RWPE1 (cell line): ENCODE results near the gene CDCA7L.

Source experiments
- CTCF ChIA-PET: fragments of 350-600 bp; sonication (Branson Sonifier 250); formaldehyde crosslinking; extraction: SDS; loops from one replicate; lab custom pipeline; 2021; lab: Yijun Ruan, JAX
- POLR2A ChIA-PET: fragments of 400-600 bp; formaldehyde crosslinking; extraction: SDS; loops from one replicate; lab custom pipeline; 2020; ENCODE audit warnings: antibody characterized with exemption; ENCODE audit not compliant: low non-redundant PET; lab: Yijun Ruan, JAX
- DNase-seq: peaks from one replicate; pipeline ENCODE4 v3.0.0; 2012; ENCODE audit warnings: low spot score
- H3K27ac ChIP-seq: fragments of 450-650 bp; 2 replicates; pipeline ENCODE4 v1.5.1; 2017
- CTCF ChIP-seq: fragments of 450-650 bp; conservative IDR thresholded peaks from 2 replicates; pipeline ENCODE4 v1.5.1; 2017; ENCODE audit warnings: low read depth, mild to moderate bottlenecking

CDCA7L gene

DNA sequence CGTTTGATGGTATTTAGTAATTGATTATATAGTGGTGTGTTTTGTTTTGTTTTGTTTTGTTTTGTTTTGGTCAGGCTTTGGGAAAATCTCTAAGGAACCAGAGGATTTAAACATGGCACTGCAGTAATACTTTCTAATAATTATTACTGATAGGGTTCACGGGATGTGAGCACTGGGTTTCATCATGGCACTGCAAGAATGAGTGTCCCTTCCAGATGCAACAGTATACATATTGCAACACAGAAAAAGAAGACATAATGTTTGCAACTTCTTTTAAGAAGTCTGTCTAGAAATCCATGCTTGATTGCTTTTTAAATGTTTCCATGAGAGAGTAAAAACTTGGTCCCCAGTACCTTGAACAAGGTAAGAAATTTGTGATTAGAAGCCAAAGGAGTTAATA is 2.2 kb upstream of the CDCA7L start:
- TF ChIP-seq CTCF, result no peak
- CTCF ChIA-PET, result interaction anchor here (0.7 kb wide), 1 partner anchor 43 kb away, joined by 3 read pairs; no protein-coding TSS in a partner anchor
- no peak overlapping the region for H3K27ac ChIP-seq
- POLR2A ChIA-PET, result no interaction called here
- DNase-seq, result no peak

DNA sequence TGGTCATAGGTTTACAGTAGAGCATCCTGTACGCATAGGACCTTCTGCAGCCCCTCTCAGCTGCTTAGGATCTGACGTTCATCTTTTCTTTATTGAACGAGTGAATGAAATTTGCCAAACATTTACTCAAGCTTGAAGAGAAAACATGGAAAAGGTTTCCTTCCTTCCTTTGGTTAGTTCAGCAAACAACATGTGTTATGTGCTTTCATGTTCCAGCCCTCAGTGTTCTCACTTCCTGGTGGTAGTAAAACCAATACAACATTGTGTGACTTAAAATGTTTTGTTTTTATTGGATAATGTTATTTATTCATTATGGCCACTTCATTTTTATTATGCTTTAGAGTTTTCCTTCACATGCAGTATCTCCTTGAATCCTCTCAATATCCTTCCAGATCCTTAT is 1.4 kb upstream of the CDCA7L start:
- CTCF ChIA-PET, result interaction anchor here (0.6 to 0.7 kb wide), 2 partner anchors 27 to 765 kb away, joined by 3 read pairs; no protein-coding TSS in a partner anchor
- DNase-seq, result no peak
- H3K27ac ChIP-seq, result no peak overlapping the region
- POLR2A ChIA-PET, result interaction anchor here (0.6 kb wide), 1 partner anchor 884 kb away, joined by 3 read pairs; no protein-coding TSS in a partner anchor
- TF ChIP-seq CTCF, result no peak

DNA sequence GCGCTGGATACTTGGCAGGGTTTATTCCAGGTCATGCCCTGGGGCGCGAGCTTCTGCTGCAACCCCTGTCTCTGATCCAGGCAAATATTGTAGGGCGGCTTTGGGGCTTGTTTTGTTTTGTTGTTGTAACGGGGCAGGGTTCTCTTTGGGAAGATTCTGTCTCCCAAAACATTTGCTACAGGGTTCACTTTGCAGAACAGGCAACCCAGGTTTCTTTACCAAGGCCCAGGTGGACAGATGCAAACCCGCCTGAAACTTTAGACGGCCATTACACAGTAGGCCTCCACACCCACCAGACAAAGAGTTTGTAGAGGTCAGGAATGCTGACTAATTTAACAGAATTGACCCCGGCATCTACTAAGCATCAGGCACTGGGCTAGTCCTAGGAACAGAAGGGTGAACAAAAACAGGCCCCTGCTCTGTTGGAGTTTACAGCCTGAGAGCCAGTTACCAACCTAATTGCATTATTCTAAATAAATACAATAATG is 567 bp upstream of the CDCA7L start:
- TF ChIP-seq CTCF, result no peak
- peak; percentile 73 for DNase-seq
- peak overlapping the region; percentile 97 for H3K27ac ChIP-seq
- CTCF ChIA-PET, result interaction anchor here (0.7 kb wide), 1 partner anchor 387 kb away, joined by 4 read pairs; no protein-coding TSS in a partner anchor
- POLR2A ChIA-PET, result interaction anchor here (0.6 kb wide), 1 partner anchor 33 kb away, joined by 3 read pairs; no protein-coding TSS in a partner anchor

- ChIA-PET POLR2A (interaction anchor here (0.6 to 0.7 kb wide), 2 partner anchors 32 to 359 kb away, joined by 3 read pairs; no protein-coding TSS in a partner anchor), CTCF (interaction anchor here (0.6 to 1.0 kb wide), 6 partner anchors 41 to 814 kb away, joined by 3 to 8 read pairs (median 4); no protein-coding TSS in a partner anchor)
- TF ChIP-seq CTCF, result no peak
- H3K27ac ChIP-seq, result peak overlapping the region; percentile 97
- peak; percentile 76 for DNase-seq
Observed at GRCh38 chr7:21944616-21945453, 864 bp downstream of the CDCA7L start.

GRCh38 chr7:21943436-21943835 is 2.3 kb downstream of the CDCA7L start:
- TF ChIP-seq CTCF, result no peak
- H3K27ac ChIP-seq, result no peak overlapping the region
- DNase-seq, result no peak
- POLR2A ChIA-PET, result no interaction called here
- CTCF ChIA-PET, result no interaction called here

- POLR2A ChIA-PET, result no interaction called here
Observed at GRCh38 chr7:21942955-21943354, 2.7 kb downstream of the CDCA7L start.

More at GRCh38 chr7:21942955-21943354, 2.7 kb downstream of the CDCA7L start:
- no peak for TF ChIP-seq CTCF
- no peak for DNase-seq
- CTCF ChIA-PET, result no interaction called here
- H3K27ac ChIP-seq, result no peak overlapping the region
